BE2C (cell line): Measurements from ENCODE around the gene FYN.

Experiments used
- DNase-seq: peaks from one replicate; pipeline ENCODE4 v3.0.0-alpha.2; 2020
- H3K27me3 ChIP-seq: fragments of 250-450 bp; sonication (Bioruptor Pico); 2 replicates; pipeline ENCODE4 v1.5.1; 2020; ENCODE audit warnings: mild to moderate bottlenecking
- H3K36me3 ChIP-seq: fragments of 250-450 bp; sonication (Bioruptor Pico); 2 replicates; pipeline ENCODE4 v1.5.1; 2020; ENCODE audit warnings: mild to moderate bottlenecking
- H3K4me1 ChIP-seq: fragments of 250-450 bp; sonication (Bioruptor Pico); 2 replicates; pipeline ENCODE4 v1.5.1; 2020
- H3K4me3 ChIP-seq: 2 replicates; pipeline ENCODE4 v1.5.1; 2011; ENCODE audit warnings: low read depth, low read length
- H3K9me3 ChIP-seq: fragments of 250-450 bp; sonication (Bioruptor Pico); 2 replicates; pipeline ENCODE4 v1.5.1; 2020
- TF ChIP-seq, protein P1 (sequence below): IDR thresholded peaks from 2 replicates; pipeline ENCODE4 v1.5.1; 2012; ENCODE audit warnings: mild to moderate bottlenecking, low read depth, low read length

The FYN gene

DNA sequence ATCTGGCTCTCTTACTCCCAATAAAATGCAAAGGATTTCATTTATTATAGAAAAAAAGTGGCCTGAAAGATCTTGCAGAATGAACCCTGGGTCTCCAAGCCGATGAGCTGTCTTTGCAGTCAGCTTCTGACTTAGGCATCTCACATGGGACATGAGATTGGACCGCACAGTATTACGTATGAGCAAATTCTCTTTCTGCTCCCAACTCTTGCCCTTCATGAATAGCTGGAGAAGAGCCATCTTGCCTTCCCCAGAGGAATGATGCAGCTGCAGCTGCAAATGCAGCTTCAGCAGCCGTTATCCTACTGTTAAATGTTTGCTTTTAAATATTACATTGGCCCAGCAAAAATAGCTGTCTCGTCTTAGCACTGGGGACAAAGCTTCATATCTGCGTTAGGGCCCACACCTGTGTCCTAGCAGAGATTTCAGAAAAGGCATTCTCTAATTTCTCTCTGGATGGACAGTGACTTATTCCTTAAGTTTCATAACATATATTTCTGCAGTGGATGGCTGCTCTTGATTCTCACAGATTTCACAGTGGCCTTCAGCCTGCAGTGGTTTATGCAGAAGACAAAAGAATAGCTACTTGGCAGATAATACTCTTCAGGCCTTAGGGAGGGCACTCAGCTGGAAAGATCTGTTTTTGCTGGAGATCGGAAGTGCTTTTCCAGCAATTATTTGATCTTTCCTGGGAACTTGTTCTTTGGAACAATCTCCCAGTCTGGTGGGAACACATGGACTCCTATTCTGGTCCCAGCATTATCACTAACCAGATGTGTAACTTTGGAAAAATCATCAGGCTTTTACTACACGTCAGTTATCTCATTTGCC lies 129.2 kb downstream of the FYN start:
- TF ChIP-seq, protein P1, sequence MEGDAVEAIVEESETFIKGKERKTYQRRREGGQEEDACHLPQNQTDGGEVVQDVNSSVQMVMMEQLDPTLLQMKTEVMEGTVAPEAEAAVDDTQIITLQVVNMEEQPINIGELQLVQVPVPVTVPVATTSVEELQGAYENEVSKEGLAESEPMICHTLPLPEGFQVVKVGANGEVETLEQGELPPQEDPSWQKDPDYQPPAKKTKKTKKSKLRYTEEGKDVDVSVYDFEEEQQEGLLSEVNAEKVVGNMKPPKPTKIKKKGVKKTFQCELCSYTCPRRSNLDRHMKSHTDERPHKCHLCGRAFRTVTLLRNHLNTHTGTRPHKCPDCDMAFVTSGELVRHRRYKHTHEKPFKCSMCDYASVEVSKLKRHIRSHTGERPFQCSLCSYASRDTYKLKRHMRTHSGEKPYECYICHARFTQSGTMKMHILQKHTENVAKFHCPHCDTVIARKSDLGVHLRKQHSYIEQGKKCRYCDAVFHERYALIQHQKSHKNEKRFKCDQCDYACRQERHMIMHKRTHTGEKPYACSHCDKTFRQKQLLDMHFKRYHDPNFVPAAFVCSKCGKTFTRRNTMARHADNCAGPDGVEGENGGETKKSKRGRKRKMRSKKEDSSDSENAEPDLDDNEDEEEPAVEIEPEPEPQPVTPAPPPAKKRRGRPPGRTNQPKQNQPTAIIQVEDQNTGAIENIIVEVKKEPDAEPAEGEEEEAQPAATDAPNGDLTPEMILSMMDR, result no peak
- no peaks in the 10 kb centered on the region for H3K27me3 ChIP-seq
- H3K4me1 ChIP-seq, result peaks cover 48% of the 10 kb centered on the region
- peak; percentile 32 for DNase-seq
- no peak overlapping the region for H3K4me3 ChIP-seq
- H3K36me3 ChIP-seq, result no peaks in the 10 kb centered on the region
- no peaks in the 10 kb centered on the region for H3K9me3 ChIP-seq

DNA sequence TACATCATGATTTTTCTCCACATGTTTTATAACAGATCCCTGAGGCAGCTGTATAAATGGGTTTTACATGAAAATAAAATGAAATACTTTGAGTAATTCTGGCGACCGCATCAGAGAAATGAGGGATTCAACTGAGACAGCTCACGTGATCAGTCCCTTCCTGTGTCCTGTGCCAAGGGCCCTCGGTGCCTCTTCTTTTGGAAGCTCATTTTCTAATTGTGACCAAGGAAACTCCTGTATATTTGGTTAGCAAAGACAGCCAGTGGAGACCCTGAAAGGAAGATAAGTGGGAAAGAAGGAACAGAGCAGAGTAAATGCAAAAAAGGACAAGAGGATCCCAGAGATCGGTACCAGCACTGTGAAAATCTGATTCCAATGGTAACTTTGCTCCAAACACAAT lies 129.9 kb downstream of the FYN start:
- H3K9me3 ChIP-seq, result no peaks in the 10 kb centered on the region
- no peak overlapping the region for H3K4me3 ChIP-seq
- no peaks in the 10 kb centered on the region for H3K36me3 ChIP-seq
- TF ChIP-seq, protein P1, result no peak
- H3K27me3 ChIP-seq, result no peaks in the 10 kb centered on the region
- H3K4me1 ChIP-seq, result peaks cover 50% of the 10 kb centered on the region
- DNase-seq, result no peak

DNA sequence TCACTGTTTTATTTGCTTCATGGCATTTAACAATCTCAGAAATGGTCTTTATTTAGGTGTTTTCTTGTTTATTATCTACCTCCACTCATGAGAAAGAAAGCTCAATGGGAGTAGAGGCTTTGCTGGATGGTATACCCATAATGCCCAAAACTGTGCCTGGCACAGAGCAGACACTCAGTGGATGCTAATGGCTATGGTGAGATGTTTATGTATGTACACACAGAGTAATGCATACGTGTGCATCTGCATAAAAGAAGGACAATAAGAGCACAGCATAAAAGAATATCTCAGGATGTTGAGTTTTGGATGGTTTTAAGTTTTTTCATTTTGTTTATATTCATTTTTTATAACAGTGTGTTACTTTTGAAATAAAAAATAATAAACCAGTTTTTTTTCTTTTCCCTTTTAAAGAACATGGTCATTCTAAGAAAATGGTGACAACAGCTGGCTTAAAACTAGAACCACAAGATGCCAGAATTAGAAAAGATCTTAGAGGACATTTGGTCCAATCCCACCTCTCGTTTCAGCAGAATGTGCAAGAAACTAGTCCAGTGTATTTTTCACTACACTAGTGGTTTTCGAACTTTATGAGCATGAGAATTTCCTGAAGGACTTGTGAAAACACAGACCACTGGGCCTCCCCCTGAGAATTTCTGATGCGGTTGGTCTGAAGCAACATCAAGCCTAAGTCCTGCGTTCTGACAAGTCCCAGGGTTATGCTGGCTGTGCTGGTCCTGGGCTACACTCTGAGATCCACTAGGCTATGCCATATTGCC lies 131.9 kb downstream of the FYN start:
- H3K4me1 ChIP-seq, result peaks cover 53% of the 10 kb centered on the region
- TF ChIP-seq, protein P1, result no peak
- H3K9me3 ChIP-seq, result no peaks in the 10 kb centered on the region
- H3K36me3 ChIP-seq, result no peaks in the 10 kb centered on the region
- no peak for DNase-seq
- no peaks in the 10 kb centered on the region for H3K27me3 ChIP-seq
- H3K4me3 ChIP-seq, result no peak overlapping the region

DNA sequence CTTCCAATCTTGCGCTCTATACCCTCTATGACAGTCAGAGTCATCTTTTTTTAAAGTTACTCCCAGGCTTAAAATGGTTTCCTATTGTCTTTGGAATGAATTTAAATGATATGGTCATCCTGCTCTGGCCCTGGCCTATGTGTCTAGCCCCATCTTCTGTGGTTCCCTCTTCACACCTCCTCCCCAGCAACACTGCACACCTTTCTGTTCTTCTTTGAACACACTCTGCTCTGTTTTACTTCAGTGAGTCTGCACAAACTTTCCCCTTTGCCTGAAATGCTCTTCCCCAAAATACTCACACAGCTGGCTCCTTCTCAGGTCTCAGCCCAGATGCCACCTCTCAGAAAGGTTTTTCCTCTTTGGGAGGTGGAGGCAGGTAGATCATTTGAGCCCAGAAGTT lies 132.7 kb downstream of the FYN start:
- TF ChIP-seq, protein P1, result no peak
- no peaks in the 10 kb centered on the region for H3K27me3 ChIP-seq
- no peak overlapping the region for H3K4me3 ChIP-seq
- no peaks in the 10 kb centered on the region for H3K9me3 ChIP-seq
- DNase-seq, result no peak
- peaks cover 53% of the 10 kb centered on the region for H3K4me1 ChIP-seq
- H3K36me3 ChIP-seq, result no peaks in the 10 kb centered on the region

DNA sequence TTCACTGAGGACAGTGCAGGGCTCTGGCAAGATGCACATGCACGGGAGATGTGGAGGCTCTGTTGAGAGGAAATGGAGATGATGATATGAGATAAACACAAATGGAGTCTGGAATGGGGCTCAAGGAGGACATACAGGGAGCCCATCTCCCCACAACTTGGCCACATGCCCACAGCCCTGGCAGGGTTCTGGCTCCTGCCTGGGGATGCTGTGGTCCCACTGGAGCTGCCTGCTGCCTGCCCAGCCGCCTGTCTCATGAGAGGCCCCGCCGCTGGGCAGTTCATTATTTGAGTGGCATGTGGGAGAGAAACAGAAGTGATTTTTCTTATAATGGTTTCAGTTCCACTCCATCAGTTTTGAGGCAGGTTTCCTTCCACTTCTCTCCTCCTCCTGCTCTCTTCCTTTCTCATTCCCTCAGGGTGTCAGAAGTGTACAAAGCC lies 134.0 kb downstream of the FYN start:
- TF ChIP-seq, protein P1, result no peak
- H3K4me1 ChIP-seq, result peaks cover 41% of the 10 kb centered on the region
- peak; percentile 98 for DNase-seq
- no peaks in the 10 kb centered on the region for H3K27me3 ChIP-seq
- H3K4me3 ChIP-seq, result no peak overlapping the region
- no peaks in the 10 kb centered on the region for H3K9me3 ChIP-seq
- H3K36me3 ChIP-seq, result no peaks in the 10 kb centered on the region

DNA sequence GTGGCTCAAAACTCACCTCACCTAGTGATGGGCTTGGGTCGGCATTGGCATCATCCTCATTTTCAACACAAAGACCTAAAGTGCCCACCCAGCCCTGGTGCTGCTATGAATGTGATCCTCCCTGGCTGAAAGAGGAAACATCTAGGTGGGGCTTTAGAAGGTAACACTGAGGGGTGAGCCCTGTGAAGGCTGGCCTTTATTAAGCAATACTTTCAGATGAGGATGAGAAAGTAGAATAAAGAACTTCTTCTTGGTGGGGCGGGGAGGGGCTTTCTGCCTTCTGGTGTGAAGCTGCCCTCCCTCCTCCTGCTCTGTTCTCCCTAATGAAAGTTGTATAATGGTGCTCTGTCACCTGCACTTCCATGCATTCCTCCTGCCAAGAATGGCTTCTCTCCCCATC lies 134.6 kb downstream of the FYN start:
- Histone ChIP-seq H3K36me3 (no peaks in the 10 kb centered on the region), H3K4me1 (peaks cover 41% of the 10 kb centered on the region), H3K27me3 (no peaks in the 10 kb centered on the region), H3K4me3 (no peak overlapping the region), H3K9me3 (no peaks in the 10 kb centered on the region)
- no peak for DNase-seq
- TF ChIP-seq, protein P1, result no peak
